Endothelial cell of umbilical vein (primary cell): ENCODE results near the gene WNT10A. TPM values are rescaled to one million over a fixed set of nuclear protein-coding genes. Genes with fewer than 3 reads are reported as not detected.

Experiments used
- BruUV-seq: library from RNA; stranded (reverse); fragments of 400-500 nt; replicated peaks from 2 replicates; lab custom pipeline; 2021; lab: Mats Ljungman, UMichigan
- CTCF ChIA-PET: fragments of 300-600, 350-600 bp; sonication (Branson Sonifier 250); formaldehyde crosslinking; loops from one replicate; lab custom pipeline; 2021; ENCODE audit warnings: antibody characterized with exemption, inconsistent platforms; lab: Charles Lee
- POLR2A ChIA-PET: fragments of 300-600, 350-600 bp; sonication (Branson Sonifier 250); formaldehyde crosslinking; loops from one replicate; lab custom pipeline; 2021; ENCODE audit warnings: antibody characterized with exemption, inconsistent platforms; lab: Charles Lee
- DNase-seq: peaks from one replicate; pipeline ENCODE4 v3.0.0-alpha.2; 2011; ENCODE audit warnings: low read depth, low spot score
- FAIRE-seq: peaks from 2 replicates; lab custom pipeline; 2011; peaks lifted over from hg19 to GRCh38; lab: Jason Lieb, UNC
- H2AFZ ChIP-seq: 2 replicates; pipeline ENCODE4 v1.6.0; 2012; ENCODE audit warnings: low read depth, low read length, control low read depth, inconsistent platforms
- H3K27ac ChIP-seq: 2 replicates; pipeline ENCODE4 v1.5.1; 2011; ENCODE audit warnings: low read depth, mild to moderate bottlenecking, control low read depth, low read length, moderate library complexity; ENCODE audit not compliant: insufficient read depth
- H3K27me3 ChIP-seq, 2 experiments: 2 replicates each; pipeline versions ENCODE4 v1.6.0 to v1.6.1; 2011; ENCODE audit warnings: low read length in 2 of 2, mixed read lengths in 1 of 2; ENCODE audit not compliant: control insufficient read depth in 2 of 2, insufficient read depth in 2 of 2
- H3K36me3 ChIP-seq, 2 experiments: 2 replicates in 1 of 2; 3 replicates in 1 of 2; pipeline ENCODE4 v1.5.1; 2011; ENCODE audit warnings: low read length in 2 of 2, mild to moderate bottlenecking in 1 of 2, moderate library complexity in 1 of 2; ENCODE audit not compliant: control insufficient read depth in 2 of 2, insufficient read depth in 2 of 2; ENCODE audit errors: extremely low read depth in 1 of 2
- H3K4me1 ChIP-seq: 3 replicates; pipeline ENCODE4 v1.5.1; 2011; ENCODE audit warnings: mild to moderate bottlenecking, low read length; ENCODE audit not compliant: control insufficient read depth, insufficient read depth; ENCODE audit errors: extremely low read depth
- H3K4me2 ChIP-seq: 2 replicates; pipeline ENCODE4 v1.6.1; 2011; ENCODE audit warnings: low read length, control low read depth, mixed read lengths; ENCODE audit not compliant: insufficient read depth
- H3K4me3 ChIP-seq, 3 experiments: fragments of 200-600 bp in 1 of 3; sonication (generic), shearing (Covaris generic) in 1 of 3; replicated peaks in 1 of 3; 2 replicates each; pipeline ENCODE4 v1.5.1; 2011 to 2016; ENCODE audit warnings: control low read depth in 3 of 3, low read length in 3 of 3, mild to moderate bottlenecking in 2 of 3, inconsistent platforms in 1 of 3, low read depth in 1 of 3, moderate library complexity in 1 of 3; ENCODE audit not compliant: insufficient read depth in 1 of 3
- H3K79me2 ChIP-seq: 2 replicates; pipeline ENCODE4 v1.6.0; 2012; ENCODE audit warnings: low read length, inconsistent platforms; ENCODE audit not compliant: control insufficient read depth, insufficient read depth
- H3K9ac ChIP-seq: replicated peaks from 2 replicates; pipeline ENCODE3; 2011; ENCODE audit warnings: low read length, control low read depth; ENCODE audit not compliant: insufficient read depth; ENCODE audit errors: extremely low read depth
- H3K9me1 ChIP-seq: replicated peaks from 3 replicates; pipeline ENCODE4 v1.6.0; 2011; ENCODE audit warnings: mild to moderate bottlenecking, low read length; ENCODE audit not compliant: control insufficient read depth, insufficient read depth; ENCODE audit errors: extremely low read depth
- H3K9me3 ChIP-seq: replicated peaks from 2 replicates; pipeline ENCODE4 v1.5.1; 2012; ENCODE audit warnings: low read length, inconsistent platforms; ENCODE audit not compliant: control insufficient read depth, insufficient read depth
- H4K20me1 ChIP-seq: replicated peaks from 2 replicates; pipeline ENCODE3; 2011; ENCODE audit warnings: mild to moderate bottlenecking, low read length; ENCODE audit not compliant: control insufficient read depth, insufficient read depth; ENCODE audit errors: extremely low read depth
- CTCF ChIP-seq, 2 donors: IDR thresholded peaks; 1 replicate in 1 of 2; 2 replicates in 1 of 2; pipeline ENCODE4 v1.5.1; 2011; ENCODE audit warnings: low read length in 2 of 2, mild to moderate bottlenecking in 2 of 2, moderate library complexity in 2 of 2, control low read depth in 1 of 2, inconsistent platforms in 1 of 2, low read depth in 1 of 2; ENCODE audit not compliant: insufficient read depth in 1 of 2; ENCODE audit errors: extremely low read depth in 1 of 2
- EZH2 ChIP-seq: IDR thresholded peaks from 2 replicates; pipeline ENCODE4 v1.6.1; 2012; ENCODE audit warnings: borderline replicate concordance, low read depth, mild to moderate bottlenecking, moderate library complexity, low read length, inconsistent platforms; ENCODE audit not compliant: severe bottlenecking
- FOS ChIP-seq: IDR thresholded peaks from 2 replicates; pipeline ENCODE4 v1.6.1; 2011; ENCODE audit warnings: mild to moderate bottlenecking, low read length, moderate library complexity, borderline replicate concordance; ENCODE audit not compliant: insufficient read depth
- GATA2 ChIP-seq: IDR thresholded peaks from 2 replicates; pipeline ENCODE4 v1.7.0; 2011; ENCODE audit warnings: low read depth, mild to moderate bottlenecking, moderate library complexity, mixed read lengths, low read length; ENCODE audit not compliant: insufficient read length, insufficient read depth
- JUN ChIP-seq: IDR thresholded peaks from 2 replicates; pipeline ENCODE4 v1.6.1; 2011; ENCODE audit warnings: borderline replicate concordance, low read depth; ENCODE audit not compliant: insufficient read length, insufficient read depth
- MAX ChIP-seq: IDR thresholded peaks from 2 replicates; pipeline ENCODE4 v1.6.1; 2011; ENCODE audit not compliant: insufficient read depth, insufficient read length
- MYC ChIP-seq: IDR thresholded peaks from one replicate; pipeline ENCODE4 v1.6.1; 2011; ENCODE audit warnings: mild to moderate bottlenecking, low read depth, low read length
- POLR2A ChIP-seq: IDR thresholded peaks from 2 replicates; pipeline ENCODE4 v1.6.1; 2012; ENCODE audit warnings: low read depth, mild to moderate bottlenecking, control low read depth, low read length
- POLR2AphosphoS5 ChIP-seq: IDR thresholded peaks from 2 replicates; pipeline ENCODE4 v1.6.1; 2012; ENCODE audit warnings: low read depth, mild to moderate bottlenecking, control low read depth, low read length, moderate library complexity; ENCODE audit not compliant: insufficient read depth
- dilution Hi-C: fragments of 300-500 bp; cut with MboI; formaldehyde crosslinking; loops from one replicate; pipeline ENCODE4 v1.15.0; 2019; ENCODE audit warnings: low sequenced_read_pairs; ENCODE audit not compliant: extremely low pct_ligation_motif_present
- intact Hi-C: fragments of 100-400 bp; cut with micrococcal nuclease; formaldehyde crosslinking; loops from one replicate; pipeline ENCODE4 v1.10.0; 2022
- polyA plus RNA-seq, 4 experiments: library from polyadenylated mRNA; depleted of rRNA in 3 of 4; stranded (reverse) in 3 of 4; unstranded in 1 of 4; fragments of >200 nt; gene quantifications; 2 replicates each; pipeline versions ENCODE4 v1.2.1 to v1.2.3, GENCODE V29; 2011 to 2012; ENCODE audit warnings: missing spikeins in 1 of 4
- total RNA-seq: library from RNA; stranded (reverse); gene quantifications from 2 replicates; pipeline ENCODE4 v1.2.3, GENCODE V29; 2021

The WNT10A gene
- total and polyA plus RNA-seq, 2 donors (not counting 3 experiments of a cell fraction or from before 2014, with no cell fraction given), result not detected

GRCh38 chr2:218925434-218925833, 44.8 kb downstream of the WNT10A start:
- no peak overlapping the region for H3K4me3 ChIP-seq
- no peak overlapping the region for H3K27ac ChIP-seq
- H3K36me3 ChIP-seq, result no peaks in the 10 kb centered on the region
- H3K79me2 ChIP-seq, result no peaks in the 10 kb centered on the region
- no peaks in the 10 kb centered on the region for H3K9me3 ChIP-seq
- dilution Hi-C loops, result no loop called here
- intact Hi-C loops, result no loop called here
- BruUV-seq, result no TSS peak
- H3K9ac ChIP-seq, result no peak overlapping the region
- ChIA-PET CTCF (interaction anchor here (0.6 kb wide), 1 partner anchor 11 kb away, joined by 3 read pairs; no protein-coding TSS in a partner anchor), POLR2A (no interaction called here)
- H2AFZ ChIP-seq, result no peak overlapping the region
- H3K4me1 ChIP-seq, result no peaks in the 10 kb centered on the region
- H4K20me1 ChIP-seq, result no peaks in the 10 kb centered on the region
- DNase-seq (no peak), FAIRE-seq (no peak)
- TF ChIP-seq EZH2 (no peak), POLR2AphosphoS5 (no peak), MAX (no peak), CTCF (IDR thresholded peaks at IDR 0.05; ENCODE audit: extremely low read depth in 1 of 2, insufficient read depth in 1 of 2, low read depth in 1 of 2, low read length in 2 of 2) (no peak), POLR2A (no peak), FOS (no peak), JUN (no peak), MYC (no peak), GATA2 (no peak)
- no peak overlapping the region for H3K4me2 ChIP-seq
- H3K9me1 ChIP-seq, result no peaks in the 10 kb centered on the region
- peaks cover 2 to 3% of the 10 kb centered on the region in 2 experiments for H3K27me3 ChIP-seq
